Vagina (tissue), 2 donors: ENCODE measurements around the gene TMEM176A. TPM values are rescaled to one million over a fixed set of nuclear protein-coding genes. Genes with fewer than 3 reads are reported as not detected.
A peak's percentile ranks its signal among the peaks of the same experiment; 100 is the strongest.

Source experiments
- DNase-seq, 2 donors: peaks; one replicate each; pipeline ENCODE4 v3.0.0-alpha.2; 2017; ENCODE audit errors: extremely low spot score in 2 of 2
- H3K27ac ChIP-seq: fragments of 200-600 bp; sonication (generic); one replicate; pipeline ENCODE4 v1.5.1; 2019
- H3K27me3 ChIP-seq: fragments of 200-600 bp; sonication (generic); one replicate; pipeline ENCODE4 v1.5.1; 2019
- H3K36me3 ChIP-seq, 2 donors: fragments of 200-600 bp; sonication (generic); one replicate each; pipeline ENCODE4 v1.5.1; 2017 to 2019
- H3K4me1 ChIP-seq: fragments of 200-600 bp; sonication (generic); one replicate; pipeline ENCODE4 v1.5.1; 2019
- H3K4me3 ChIP-seq, 2 donors: fragments of 200-600 bp; sonication (generic); 1 replicate in 1 of 2; 2 replicates in 1 of 2; pipeline ENCODE4 v1.5.1; 2016 to 2019
- H3K9me3 ChIP-seq: fragments of 200-600 bp; sonication (generic); one replicate; pipeline ENCODE4 v1.5.1; 2019
- POLR2A ChIP-seq, 2 donors: fragments of 450-650 bp; IDR thresholded peaks; one replicate each; pipeline ENCODE4 v1.6.1; 2017; ENCODE audit warnings: antibody characterized with exemption in 2 of 2, mild to moderate bottlenecking in 2 of 2, moderate library complexity in 2 of 2
- POLR2AphosphoS5 ChIP-seq, 2 donors: sonication (generic); formaldehyde crosslinking; IDR thresholded peaks; one replicate each; pipeline ENCODE4 v1.9.0; 2017; ENCODE audit warnings: antibody characterized with exemption in 2 of 2, mild to moderate bottlenecking in 2 of 2, low read depth in 1 of 2; ENCODE audit not compliant: insufficient read depth in 1 of 2
- intact Hi-C: fragments of 100-400 bp; cut with DNase I; formaldehyde crosslinking; loops from one replicate; pipeline ENCODE4 v1.15.1; 2023
- total RNA-seq: library from RNA; depleted of rRNA; stranded (reverse); fragments of >200 nt; gene quantifications from one replicate; pipeline ENCODE4 v1.2.3, GENCODE V29; 2016
- TF ChIP-seq, protein P1 (sequence below), 3 experiments: fragments of 450-650 bp in 2 of 3; fragments of 200-600 bp in 1 of 3; sonication (generic) in 1 of 3; IDR thresholded peaks; one replicate each; pipeline ENCODE4 v1.5.1; 2017 to 2019; ENCODE audit warnings: antibody characterized with exemption in 3 of 3, mild to moderate bottlenecking in 2 of 3, moderate library complexity in 2 of 3

The TMEM176A gene
- total RNA-seq, 1 donor from 2014 or later = 43.7 TPM

GRCh38 chr7:150838965-150839650, 38.5 kb downstream of the TMEM176A start:
- Histone ChIP-seq H3K27ac (no peak overlapping the region), H3K36me3 (no peaks in the 10 kb centered on the region), H3K4me3 (no peak overlapping the region), H3K27me3 (no peaks in the 10 kb centered on the region), H3K4me1 (no peaks in the 10 kb centered on the region), H3K9me3 (no peaks in the 10 kb centered on the region)
- DNase-seq = peak in 1 of 2 donors; percentile 56
- TF ChIP-seq POLR2A (IDR thresholded peaks at IDR 0.05) = no peak
- no peak for TF ChIP-seq POLR2AphosphoS5 (IDR thresholded peaks at IDR 0.05; ENCODE audit: insufficient read depth in 1 of 2, low read depth in 1 of 2)
- TF ChIP-seq, protein P1, sequence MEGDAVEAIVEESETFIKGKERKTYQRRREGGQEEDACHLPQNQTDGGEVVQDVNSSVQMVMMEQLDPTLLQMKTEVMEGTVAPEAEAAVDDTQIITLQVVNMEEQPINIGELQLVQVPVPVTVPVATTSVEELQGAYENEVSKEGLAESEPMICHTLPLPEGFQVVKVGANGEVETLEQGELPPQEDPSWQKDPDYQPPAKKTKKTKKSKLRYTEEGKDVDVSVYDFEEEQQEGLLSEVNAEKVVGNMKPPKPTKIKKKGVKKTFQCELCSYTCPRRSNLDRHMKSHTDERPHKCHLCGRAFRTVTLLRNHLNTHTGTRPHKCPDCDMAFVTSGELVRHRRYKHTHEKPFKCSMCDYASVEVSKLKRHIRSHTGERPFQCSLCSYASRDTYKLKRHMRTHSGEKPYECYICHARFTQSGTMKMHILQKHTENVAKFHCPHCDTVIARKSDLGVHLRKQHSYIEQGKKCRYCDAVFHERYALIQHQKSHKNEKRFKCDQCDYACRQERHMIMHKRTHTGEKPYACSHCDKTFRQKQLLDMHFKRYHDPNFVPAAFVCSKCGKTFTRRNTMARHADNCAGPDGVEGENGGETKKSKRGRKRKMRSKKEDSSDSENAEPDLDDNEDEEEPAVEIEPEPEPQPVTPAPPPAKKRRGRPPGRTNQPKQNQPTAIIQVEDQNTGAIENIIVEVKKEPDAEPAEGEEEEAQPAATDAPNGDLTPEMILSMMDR (IDR thresholded peaks at IDR 0.05) = no peak
- intact Hi-C loops = no loop called here

DNA sequence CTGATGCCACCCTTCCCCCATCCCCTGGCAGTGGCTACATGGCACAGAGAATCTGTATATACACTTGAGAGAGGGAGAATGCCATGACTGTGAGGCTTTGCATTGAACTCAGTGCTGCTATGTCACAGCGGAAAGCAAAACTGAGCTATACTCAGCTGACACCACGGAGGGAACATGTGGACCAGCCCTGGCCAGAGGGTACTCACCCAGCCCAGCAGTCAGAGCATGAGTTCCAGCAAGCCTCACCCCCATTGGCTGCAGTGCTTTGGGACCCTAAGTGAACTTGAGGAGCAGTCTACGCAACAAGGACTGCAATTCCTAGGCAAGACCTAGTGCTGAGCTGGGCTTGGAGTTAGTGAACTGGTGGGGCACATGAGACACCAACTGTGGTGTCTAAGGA, 41.4 kb downstream of the TMEM176A start:
- H3K36me3 ChIP-seq = no peaks in the 10 kb centered on the region
- H3K4me1 ChIP-seq = peaks cover 9% of the 10 kb centered on the region
- no peak overlapping the region for H3K4me3 ChIP-seq
- TF ChIP-seq, protein P1 (IDR thresholded peaks at IDR 0.05) = no peak
- TF ChIP-seq POLR2A (IDR thresholded peaks at IDR 0.05) = no peak
- no peak for TF ChIP-seq POLR2AphosphoS5 (IDR thresholded peaks at IDR 0.05; ENCODE audit: insufficient read depth in 1 of 2, low read depth in 1 of 2)
- H3K9me3 ChIP-seq = no peaks in the 10 kb centered on the region
- intact Hi-C loops = no loop called here
- peak in 1 of 2 donors; percentile 56 for DNase-seq
- H3K27ac ChIP-seq = no peak overlapping the region
- H3K27me3 ChIP-seq = no peaks in the 10 kb centered on the region

- no peak overlapping the region for H3K4me3 ChIP-seq
- H3K4me1 ChIP-seq = peaks cover 9% of the 10 kb centered on the region
- TF ChIP-seq POLR2A (IDR thresholded peaks at IDR 0.05) = no peak
- TF ChIP-seq, protein P1 (IDR thresholded peaks at IDR 0.05) = no peak
- no peak for TF ChIP-seq POLR2AphosphoS5 (IDR thresholded peaks at IDR 0.05; ENCODE audit: insufficient read depth in 1 of 2, low read depth in 1 of 2)
- peak in 1 of 2 donors; percentile 65 for DNase-seq
- intact Hi-C loops = no loop called here
- no peaks in the 10 kb centered on the region for H3K9me3 ChIP-seq
- H3K27me3 ChIP-seq = no peaks in the 10 kb centered on the region
- no peak overlapping the region for H3K27ac ChIP-seq
- no peaks in the 10 kb centered on the region for H3K36me3 ChIP-seq
These were observed 42.1 kb downstream of the TMEM176A start for GRCh38 chr7:150842716-150843115.

DNA sequence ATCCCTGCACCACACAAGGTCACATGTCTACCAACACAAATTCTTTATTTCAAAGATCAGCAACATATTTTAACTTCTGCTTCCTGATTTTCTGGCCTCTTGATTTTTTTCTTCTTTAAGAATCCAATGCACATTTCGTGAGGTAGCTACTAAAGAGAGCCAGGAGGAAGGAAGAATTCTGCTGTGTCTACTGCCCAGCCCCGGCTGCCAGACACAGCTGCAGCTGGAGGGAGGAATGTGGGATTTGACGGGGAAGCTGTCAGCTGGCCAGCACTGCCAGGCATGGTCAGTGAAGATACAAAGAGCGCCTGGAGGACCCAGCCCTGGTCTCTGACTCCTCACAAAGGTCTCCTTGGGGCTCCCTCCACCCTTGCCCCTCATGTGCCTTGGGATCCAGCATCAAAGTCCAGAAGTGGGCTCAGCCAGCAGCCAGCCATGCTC, 44.9 kb downstream of the TMEM176A start:
- peak; percentile 44 to 70 for DNase-seq
- Histone ChIP-seq H3K9me3 (no peaks in the 10 kb centered on the region), H3K27me3 (no peaks in the 10 kb centered on the region), H3K36me3 (no peaks in the 10 kb centered on the region), H3K4me3 (no peak overlapping the region), H3K4me1 (peaks cover 9% of the 10 kb centered on the region), H3K27ac (no peak overlapping the region)
- intact Hi-C loops = loop anchor here (5.0 kb wide), 1 partner anchor 493 kb away; no protein-coding TSS in a partner anchor
- no peak for TF ChIP-seq POLR2A (IDR thresholded peaks at IDR 0.05)
- TF ChIP-seq POLR2AphosphoS5 (IDR thresholded peaks at IDR 0.05; ENCODE audit: insufficient read depth in 1 of 2, low read depth in 1 of 2) = no peak
- TF ChIP-seq, protein P1 (IDR thresholded peaks at IDR 0.05) = no peak
